A204.1 (cell line): Measurements from ENCODE around the gene PGAM2.

Source experiments
- FAIRE-seq: peaks from 2 replicates; lab custom pipeline; 2012; peaks lifted over from hg19 to GRCh38; lab: Jason Lieb, UNC

Gene PGAM2

DNA sequence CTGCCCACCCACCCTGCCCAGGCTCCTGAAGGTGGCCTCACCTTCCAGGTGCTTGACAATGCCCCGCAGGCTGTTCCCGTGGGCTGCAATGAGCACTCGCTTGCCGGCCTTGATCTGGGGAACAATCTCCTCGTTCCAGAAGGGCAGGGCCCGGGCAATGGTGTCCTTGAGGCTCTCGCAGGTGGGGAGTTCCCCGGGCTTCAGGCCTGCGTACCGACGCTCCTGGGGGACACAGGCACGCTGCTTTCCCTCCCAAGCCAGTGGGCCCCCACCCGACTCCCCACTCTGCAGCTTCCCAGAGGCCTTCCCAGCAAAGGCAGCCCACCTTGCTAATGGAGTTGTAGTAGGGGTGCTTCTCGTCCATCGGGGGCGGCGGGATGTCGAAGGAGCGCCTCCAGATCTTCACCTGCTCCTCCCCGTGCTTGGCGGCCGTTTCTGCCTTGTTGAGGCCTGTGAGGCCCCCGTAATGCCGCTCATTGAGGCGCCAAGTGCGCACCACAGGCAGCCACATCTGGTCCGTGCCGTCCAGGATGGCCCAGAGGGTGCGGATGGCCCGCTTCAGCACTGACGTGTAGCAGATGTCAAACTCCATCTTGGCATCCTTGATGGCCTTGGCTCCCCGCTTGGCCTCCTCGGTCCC lies 456 bp downstream of the PGAM2 start:
- FAIRE-seq, result no peak

DNA sequence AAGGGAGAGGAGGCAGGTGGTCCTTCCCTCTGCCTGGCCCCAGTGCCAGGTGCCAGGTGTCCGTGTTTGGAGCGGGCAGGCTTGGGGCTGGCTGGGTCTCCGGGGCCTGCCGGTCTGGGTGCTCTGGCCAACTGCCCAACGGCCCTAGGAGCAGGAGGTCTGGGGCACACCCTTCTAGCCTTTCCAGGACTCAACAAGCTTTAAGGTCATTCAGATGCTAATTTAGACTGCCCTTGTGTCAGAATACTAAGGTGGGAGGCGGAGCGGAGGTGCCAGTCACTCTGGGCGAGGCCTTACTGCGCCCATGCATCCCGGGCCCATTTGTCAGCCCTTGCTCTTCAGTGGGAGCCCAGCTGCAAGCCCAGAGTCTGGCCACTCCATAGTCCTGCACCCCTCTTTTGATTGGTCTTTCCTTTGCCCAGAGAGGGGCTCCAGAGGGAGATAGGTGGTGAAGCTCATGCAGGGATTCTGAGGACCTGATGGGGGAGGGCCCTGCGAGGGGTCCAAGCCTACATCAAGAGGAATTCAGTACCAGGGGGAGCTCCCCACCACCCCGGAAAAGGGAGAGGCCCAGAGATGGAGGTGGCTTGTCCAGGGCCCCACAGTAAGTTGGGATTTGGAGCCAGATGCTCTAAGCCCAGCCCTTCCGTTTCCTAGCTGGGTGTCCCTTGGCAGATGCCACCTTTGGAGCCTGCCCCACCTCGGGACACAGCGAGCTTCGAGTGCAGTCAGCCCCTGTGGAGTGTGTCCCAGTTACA lies 1.3 kb downstream of the PGAM2 start:
- no peak for FAIRE-seq

DNA sequence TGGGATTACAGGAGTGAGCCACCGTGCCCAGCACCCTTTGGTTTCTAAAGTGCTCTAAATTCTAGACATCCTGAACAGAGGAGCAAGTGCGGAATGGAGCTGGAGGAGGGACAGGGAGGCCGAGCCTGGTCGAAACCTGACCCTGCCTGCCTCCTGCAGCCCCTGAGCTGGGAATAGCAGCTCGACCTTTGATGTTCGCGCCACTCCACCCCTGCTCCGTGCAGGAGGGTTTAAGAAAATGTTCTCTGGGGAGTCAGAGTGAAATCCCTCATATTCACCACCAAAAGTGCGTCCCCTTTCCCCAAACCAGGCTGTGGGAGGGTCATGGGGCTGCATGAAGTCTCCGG lies 1.8 kb downstream of the PGAM2 start:
- FAIRE-seq, result no peak

DNA sequence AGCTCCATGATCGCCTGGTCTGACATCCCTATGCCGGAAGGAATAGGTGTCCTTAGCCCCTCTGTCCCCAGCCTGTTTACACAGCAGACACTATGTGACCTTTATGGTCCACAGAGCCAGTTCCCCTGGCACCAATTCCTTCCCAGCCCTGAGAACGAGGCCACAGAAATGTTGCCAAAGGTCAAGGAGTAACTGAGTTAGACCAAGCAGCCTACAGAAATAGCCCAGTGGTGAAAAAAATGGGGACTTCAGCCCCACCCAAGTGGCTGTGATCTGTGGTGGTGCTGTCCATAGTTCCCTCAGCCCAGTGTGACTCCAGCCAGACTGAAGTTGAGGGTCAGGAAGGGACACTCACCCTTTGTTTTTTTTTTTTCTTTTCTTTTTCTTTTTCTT lies 2.5 kb downstream of the PGAM2 start:
- FAIRE-seq, result no peak

DNA sequence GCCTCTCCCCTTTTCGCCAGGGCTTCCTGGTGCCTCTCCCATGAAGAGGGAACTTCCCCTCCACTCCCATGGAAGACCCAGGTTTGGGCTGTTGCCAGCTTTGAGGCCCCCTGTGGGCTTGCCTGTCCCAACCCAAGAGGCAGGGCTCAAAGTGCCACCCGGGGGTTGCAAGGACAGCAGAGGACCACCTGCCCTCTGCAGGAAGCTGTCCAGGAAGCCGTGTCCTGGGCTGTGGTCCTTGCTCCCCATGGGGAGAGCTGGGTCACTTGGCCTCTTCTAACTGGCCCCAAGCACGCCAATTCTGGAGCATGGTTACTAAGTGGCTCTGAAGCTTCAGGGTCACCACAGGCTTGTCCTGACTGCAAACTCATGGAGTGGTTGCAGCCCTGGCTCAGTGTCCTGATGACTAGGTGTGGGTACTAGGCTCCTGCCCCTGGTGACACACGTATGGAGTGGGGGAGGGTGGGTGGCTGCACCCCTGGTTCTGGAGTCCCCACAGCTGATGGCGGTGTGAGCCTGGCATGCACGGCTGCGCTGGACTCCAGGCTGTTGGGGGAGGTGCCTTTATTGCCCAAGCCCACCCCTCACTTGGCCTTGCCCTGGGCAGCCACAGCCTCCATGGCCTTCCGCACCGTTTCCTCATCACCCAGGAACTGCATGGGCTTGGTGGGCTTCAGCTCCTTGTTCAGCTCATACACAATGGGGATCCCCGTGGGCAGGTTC lies 3.0 kb downstream of the PGAM2 start:
- FAIRE-seq, result no peak

DNA sequence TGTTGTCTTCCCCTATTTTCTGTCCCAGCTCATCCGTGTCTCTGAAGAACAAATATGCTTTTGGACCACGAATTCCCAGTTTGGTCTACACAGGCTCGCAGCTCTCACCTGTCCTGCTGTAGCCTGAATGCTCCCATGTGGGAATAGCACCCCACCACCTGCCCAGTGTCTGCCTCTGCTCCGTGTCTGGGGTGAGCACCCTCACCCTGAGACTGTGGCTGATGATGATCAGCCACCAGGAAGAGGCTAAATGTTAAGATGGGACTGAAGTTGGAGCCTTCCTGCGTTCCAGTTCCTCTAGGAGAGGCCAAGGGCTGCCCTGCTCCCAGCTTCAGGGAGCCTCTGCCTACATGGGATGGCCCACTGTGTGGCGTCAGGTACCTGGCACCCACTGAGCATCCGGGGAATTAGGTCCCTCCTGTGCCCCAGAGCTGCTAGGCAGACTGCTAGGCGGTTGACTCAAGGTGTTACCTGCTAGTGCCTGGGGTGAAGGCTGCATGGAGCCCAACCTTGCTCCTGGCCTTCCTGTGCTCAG lies 3.7 kb downstream of the PGAM2 start:
- no peak for FAIRE-seq

DNA sequence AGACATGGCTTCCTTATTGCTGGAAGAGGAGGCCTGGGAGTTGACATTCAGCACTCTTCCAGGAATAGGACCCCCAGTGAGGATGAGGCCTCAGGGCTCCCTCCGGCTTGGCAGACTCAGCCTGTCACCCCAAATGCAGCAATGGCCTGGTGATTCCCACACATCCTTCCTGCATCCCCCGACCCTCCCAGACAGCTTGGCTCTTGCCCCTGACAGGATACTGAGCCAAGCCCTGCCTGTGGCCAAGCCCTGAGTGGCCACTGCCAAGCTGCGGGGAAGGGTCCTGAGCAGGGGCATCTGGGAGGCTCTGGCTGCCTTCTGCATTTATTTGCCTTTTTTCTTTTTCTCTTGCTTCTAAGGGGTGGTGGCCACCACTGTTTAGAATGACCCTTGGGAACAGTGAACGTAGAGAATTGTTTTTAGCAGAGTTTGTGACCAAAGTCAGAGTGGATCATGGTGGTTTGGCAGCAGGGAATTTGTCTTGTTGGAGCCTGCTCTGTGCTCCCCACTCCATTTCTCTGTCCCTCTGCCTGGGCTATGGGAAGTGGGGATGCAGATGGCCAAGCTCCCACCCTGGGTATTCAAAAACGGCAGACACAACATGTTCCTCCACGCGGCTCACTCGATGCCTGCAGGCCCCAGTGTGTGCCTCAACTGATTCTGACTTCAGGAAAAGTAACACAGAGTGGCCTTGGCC lies 4.3 kb downstream of the PGAM2 start:
- no peak for FAIRE-seq

DNA sequence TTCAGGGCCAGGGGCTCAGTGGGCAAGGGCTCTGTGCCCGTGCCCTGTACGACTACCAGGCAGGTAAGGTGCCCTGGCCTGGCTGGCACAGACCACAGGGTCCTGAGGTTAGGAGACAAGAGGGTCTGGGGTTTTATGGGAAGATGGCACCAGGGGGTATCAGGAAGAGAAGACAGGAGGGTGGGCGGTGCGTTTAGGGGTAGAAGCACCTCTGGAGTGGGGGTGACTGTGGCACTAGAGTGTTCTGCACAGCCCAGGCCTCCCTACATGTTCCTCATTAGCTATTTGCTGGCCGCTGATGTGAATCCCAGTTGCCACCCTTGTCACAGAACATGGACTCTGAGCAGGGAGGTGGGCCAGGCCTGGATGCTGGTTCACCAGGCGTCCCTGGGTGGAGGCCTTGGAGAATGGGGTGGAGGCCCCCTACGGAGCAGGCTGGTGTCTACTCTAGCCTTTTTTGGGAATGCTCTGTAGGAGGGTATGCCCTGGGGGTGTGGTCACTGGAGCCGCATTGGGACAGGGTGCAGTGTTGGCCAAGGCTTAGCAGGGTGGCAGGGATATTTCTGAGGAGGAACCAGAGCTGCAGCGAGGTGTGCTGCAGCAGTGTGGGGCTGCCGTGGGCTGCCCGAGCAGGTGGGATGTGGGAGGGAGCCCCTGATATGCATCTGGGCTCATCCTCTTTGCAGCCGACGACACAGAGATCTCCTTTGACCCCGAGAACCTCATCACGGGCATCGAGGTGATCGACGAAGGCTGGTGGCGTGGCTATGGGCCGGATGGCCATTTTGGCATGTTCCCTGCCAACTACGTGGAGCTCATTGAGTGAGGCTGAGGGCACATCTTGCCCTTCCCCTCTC lies 5.0 kb downstream of the PGAM2 start:
- no peak for FAIRE-seq

DNA sequence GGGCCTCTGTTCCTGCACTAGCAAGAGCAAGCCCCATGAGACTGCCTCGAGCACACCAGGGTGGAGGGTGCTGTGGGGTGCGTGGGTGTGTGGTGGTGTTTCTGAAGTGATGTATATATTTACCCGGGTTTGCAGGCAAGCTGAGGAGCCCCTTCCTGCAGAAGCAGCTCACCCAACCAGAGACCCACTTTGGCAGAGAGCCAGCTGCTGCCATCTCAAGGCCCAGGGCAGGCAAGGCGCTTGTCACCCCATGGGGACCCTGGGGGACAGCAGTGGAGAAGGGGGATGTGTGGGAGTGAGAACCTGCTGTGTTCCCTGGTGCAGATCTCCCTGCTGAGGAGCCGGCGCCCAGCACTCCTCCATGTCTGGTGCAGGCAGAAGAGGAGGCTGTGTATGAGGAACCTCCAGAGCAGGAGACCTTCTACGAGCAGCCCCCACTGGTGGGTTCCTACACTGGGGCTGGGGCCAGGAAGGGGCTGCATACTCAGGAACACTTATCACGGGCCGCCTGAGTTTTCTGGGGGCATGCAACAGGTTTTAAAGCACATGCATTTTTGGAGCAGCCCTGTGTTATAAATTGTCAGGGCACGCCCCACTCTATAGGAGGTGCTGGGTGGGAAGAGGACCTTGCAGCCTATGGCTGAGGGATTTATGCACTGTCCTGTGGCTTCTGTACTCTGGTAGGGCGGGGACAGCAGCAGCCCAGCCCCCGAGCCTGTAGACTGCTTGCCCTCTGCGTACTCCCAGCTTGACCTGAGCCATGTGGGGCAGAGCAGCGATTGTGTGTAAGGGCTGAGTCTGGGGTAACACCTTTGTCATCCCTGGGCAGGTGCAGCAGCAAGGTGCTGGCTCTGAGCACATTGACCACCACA lies 5.9 kb downstream of the PGAM2 start:
- FAIRE-seq, result no peak

DNA sequence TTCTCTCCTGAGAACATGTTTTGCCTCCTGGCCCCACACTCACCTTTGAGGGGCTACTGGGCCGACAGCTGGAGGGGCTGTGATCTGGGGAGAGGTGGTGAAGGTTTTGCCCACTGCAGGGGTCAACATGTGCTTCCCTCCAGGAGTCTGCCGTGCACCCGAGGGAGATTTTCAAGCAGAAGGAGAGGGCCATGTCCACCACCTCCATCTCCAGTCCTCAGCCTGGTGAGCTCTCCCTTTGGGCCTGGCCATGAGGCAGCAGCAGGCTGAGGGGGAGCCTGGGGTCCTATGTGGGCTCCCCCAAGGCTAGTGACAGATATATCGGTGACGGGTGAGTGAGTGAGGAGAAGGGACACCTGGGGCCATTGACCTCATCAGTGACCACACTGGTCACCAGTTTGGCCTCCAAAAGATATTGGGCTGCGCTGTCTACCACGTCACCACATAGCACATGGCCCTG lies 6.6 kb downstream of the PGAM2 start:
- no peak for FAIRE-seq

DNA sequence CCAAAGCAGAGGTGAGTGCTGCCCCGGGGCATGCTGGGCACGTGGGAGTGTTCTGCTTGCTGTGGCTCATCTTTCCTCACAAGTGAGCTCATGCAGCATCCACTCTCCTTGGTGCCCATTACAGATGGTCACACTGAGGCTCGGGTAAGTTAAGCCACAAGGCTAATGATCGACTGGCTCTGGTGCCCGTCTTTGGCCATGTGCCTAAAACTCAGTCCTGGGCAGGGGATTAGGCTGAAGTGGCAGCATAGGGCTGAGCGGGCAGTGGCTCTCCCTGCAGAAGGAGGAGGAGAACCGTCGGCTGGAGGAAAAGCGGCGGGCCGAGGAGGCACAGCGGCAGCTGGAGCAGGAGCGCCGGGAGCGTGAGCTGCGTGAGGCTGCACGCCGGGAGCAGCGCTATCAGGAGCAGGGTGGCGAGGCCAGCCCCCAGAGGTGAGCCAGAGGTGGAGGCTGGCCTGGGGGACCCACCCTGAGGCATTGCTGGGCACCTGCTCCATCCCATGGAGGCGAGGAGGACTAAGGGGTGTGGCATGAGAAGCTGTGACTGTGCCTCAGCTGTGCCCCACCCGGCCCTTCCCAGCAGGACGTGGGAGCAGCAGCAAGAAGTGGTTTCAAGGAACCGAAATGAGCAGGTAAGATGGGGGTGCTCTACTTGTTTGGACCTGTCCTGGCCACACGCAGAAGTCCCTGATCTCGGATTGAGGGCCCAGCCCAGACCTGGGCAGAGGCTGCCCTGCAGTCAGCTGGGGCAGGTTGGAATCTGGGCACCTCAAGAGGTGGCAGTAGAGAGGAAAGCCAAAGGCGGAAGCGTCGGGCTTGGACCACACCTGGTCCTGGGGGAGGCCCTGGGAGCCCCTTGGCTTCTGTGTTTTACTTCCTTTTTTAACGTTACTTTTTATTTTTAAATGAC lies 7.3 kb downstream of the PGAM2 start:
- no peak for FAIRE-seq

DNA sequence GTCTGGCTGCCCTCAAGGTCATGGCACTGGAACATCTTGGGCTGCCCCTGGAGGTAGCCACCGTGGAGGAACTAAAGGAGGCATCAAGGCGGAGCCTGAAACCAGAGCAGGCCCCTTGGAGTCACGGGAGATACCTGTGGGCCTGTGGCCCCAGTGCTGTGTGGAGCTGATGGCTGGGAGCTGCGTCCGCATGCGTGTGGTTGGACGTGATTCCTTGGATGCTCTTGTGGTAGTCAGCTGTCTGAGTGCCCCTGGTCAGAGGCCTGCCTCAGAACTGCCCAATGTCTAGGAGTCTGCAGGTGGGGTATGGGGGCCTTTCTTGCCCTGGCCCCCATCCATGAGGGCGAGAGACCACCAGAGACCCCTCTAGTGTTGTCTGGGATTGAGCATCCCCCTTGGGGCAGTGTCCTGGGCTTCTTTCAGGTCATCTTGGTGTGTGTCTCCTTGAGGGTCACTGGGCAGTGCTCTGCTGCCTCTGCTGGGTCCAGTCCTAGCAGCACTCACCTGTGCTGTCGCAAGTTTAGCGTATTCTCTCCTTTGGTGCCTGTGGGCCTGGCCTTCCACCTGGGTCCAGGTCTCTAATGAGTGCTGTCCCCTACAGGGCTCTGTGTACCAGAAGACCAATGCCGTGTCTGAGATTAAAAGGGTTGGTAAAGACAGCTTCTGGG lies 8.1 kb downstream of the PGAM2 start:
- no peak for FAIRE-seq

DNA sequence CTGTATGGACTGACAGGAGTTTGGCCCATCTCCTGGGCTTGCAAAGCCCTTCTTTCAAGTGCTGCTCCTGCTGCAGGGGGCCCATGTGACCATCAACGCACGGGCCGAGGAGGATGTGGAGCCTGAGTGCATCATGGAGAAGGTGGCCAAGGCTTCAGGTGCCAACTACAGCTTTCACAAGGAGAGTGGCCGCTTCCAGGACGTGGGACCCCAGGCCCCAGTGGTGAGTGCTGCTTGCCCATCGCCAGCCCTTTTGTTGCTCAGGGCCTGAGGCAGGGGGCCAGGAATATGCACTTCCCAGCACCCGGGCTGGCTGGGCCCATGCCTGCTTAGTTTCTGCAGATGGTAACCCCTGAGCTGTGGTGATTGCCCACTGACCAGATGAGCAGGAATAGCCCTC lies 8.7 kb downstream of the PGAM2 start:
- no peak for FAIRE-seq

DNA sequence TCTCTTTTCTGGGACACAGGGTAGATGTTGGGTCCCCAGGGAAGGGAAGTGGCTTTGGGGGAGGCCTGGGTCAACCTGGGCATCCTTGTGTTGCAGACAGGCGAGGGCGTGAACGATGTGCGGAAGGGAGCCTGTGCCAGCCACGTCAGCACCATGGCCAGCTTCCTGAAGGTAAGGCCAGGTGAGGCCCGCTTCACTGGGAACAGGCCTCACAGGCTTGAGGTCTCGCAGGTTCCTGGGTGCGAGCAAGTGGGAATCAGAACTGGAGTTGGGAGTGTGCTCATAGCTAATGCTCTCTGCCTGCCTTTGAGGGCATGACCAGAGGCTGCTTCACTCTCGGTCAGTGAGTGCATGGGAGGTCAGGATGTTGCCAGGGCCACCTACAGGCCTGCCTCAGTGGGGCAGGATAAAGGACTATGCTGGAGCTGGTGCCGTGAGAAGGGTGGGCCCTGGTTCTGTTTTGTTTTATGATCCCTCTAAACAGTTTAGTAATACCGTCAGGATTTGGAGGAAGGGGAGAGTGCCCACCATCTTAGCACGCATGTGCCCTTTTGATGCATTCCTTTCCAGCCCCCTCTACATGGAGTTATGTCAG lies 12.5 kb downstream of the PGAM2 start:
- FAIRE-seq, result no peak

DNA sequence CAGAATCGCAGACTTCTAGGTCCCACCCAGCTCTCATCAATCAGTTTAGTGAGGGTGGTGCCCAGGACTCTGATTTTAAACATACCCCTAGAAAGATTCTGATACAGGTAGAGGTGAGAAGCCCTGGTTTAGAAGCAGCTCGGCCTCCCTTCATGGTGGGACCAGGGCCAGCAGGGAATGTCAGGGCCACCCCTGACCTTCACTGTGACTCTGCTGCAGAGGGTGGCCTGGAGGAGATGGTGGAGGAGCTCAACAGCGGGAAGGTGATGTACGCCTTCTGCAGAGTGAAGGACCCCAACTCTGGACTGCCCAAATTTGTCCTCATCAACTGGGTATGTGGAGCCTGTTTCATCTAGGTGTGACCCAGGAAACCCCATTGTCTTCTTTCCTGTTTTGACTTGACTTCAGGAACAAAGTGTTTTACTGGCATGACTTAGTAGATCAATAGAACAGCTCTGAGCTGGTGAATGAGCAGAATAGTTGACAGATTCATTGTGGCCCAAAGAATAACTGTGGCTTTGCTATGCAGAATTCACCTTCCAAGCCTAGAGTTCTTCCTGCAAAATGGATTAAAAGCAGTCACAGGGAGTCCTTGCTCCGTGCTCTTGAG lies 13.7 kb downstream of the PGAM2 start:
- FAIRE-seq, result no peak

DNA sequence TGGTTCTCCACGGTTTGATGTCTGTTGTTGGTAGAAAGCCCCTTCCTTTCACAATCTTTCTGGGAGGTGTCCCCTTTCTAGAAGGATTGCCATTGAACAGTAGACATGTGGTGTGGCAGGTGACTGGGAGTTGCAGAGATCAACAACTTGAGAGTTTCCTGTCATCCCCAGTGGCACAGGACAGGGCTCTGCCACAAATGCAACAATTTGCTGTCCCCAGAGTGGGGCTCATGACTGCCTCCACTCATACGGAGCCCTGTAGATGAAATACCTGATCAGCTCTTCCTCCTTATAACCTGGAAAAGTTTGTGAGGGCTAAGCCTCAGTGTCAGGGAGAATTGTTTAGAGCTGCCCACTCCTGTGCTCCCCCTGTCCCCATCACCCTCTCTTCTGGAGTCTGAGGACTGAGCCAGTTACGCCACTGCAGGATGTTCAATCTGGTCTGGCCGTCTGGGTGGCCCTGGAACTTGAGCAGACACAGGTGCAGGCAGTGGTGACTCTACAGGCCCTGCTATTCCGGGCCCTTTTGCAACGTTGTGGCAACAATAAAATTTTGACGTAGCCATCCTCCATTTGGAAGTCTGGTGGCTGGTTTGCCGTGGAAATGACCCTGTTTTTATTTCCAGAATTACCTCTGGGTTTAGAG lies 14.3 kb downstream of the PGAM2 start:
- FAIRE-seq, result no peak

DNA sequence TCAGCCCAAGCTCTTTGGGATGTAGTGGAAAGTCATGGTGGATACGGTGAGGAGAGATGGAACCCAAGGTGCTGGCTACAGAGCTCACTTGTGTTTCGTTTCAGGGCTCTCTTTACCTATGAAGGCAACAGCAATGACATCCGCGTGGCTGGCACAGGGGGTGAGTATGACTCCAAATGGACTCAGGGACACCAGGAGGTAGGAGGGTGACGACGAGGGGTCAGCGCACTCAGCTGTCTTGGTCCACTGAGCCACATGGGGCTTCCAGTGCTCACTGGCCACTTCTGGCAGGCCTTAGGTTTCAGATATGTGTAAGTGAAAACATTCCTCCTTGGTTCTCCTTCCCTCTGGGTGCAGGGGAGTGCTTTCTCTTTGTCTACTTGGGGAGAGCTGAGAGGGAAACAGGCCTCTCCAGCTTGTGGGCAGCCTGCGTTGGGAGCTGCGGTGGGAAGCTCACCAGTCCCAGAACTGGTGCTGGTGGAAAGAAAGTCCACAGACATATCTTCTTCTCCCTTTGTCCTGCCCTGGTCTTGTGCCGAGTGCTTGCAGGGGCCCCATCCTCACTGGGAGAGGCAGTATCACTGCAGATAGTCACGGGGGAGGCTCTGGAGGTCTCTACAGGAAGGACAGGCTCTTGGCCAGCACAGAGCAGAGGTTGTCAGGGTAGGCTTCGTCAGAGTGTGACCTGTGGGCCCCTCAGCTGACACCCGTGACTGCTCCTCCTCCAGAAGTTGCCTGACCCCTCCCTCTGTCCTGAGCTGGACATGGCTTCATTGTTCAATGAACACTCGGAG lies 15.0 kb downstream of the PGAM2 start:
- FAIRE-seq, result no peak
